OCI-LY7 (cell line): ENCODE data around the gene SPOCK1. TPM values are rescaled to one million over a fixed set of nuclear protein-coding genes. Genes with fewer than 3 reads are reported as not detected.

Source experiments
- BruUV-seq: library from RNA; stranded (reverse); fragments of 400-500 nt; replicated peaks from 2 replicates; lab custom pipeline; 2021; lab: Mats Ljungman, UMichigan
- CTCF ChIA-PET: fragments of 300-600 bp; sonication (Branson Sonifier 250); formaldehyde crosslinking; loops from one replicate; lab custom pipeline; 2022; ENCODE audit warnings: antibody characterized with exemption; ENCODE audit not compliant: unreplicated experiment; lab: Charles Lee
- POLR2A ChIA-PET: fragments of 300-600 bp; sonication (Branson Sonifier 250); formaldehyde crosslinking; loops from one replicate; lab custom pipeline; 2022; ENCODE audit warnings: antibody characterized with exemption; lab: Charles Lee
- DNase-seq: peaks from one replicate; pipeline ENCODE4 v3.0.0-alpha.2; 2015; ENCODE audit warnings: low spot score
- H2AFZ ChIP-seq: fragments of 200-600 bp; sonication (generic), shearing (Covaris generic); 2 replicates; pipeline ENCODE4 v1.6.1; 2014; ENCODE audit warnings: mild to moderate bottlenecking, antibody characterized with exemption, low read length, moderate library complexity
- H3K27ac ChIP-seq: fragments of 200-600 bp; sonication (generic); 2 replicates; pipeline ENCODE4 v1.5.1; 2014; ENCODE audit warnings: mixed run types, low read depth, mild to moderate bottlenecking, moderate library complexity, low read length, inconsistent platforms; ENCODE audit not compliant: poor library complexity, severe bottlenecking
- H3K36me3 ChIP-seq: fragments of 200-600 bp; sonication (generic); 2 replicates; pipeline ENCODE4 v1.6.1; 2014; ENCODE audit warnings: mild to moderate bottlenecking, antibody characterized with exemption, low read length, moderate library complexity, mixed read lengths; ENCODE audit not compliant: insufficient read depth
- H3K4me1 ChIP-seq: fragments of 200-600 bp; sonication (generic); 2 replicates; pipeline ENCODE4 v1.5.1; 2014; ENCODE audit warnings: mild to moderate bottlenecking, low read length; ENCODE audit not compliant: insufficient read depth, poor library complexity, severe bottlenecking
- H3K4me2 ChIP-seq: fragments of 200-600 bp; sonication (generic); 2 replicates; pipeline ENCODE4 v1.6.1; 2014; ENCODE audit warnings: mild to moderate bottlenecking, low read length
- H3K4me3 ChIP-seq: fragments of 200-600 bp; sonication (generic); 2 replicates; pipeline ENCODE4 v1.5.1; 2014; ENCODE audit warnings: mild to moderate bottlenecking, low read depth, low read length; ENCODE audit not compliant: poor library complexity, severe bottlenecking
- H3K79me2 ChIP-seq: fragments of 200-600 bp; sonication (generic); 2 replicates; pipeline ENCODE4 v1.6.1; 2016; ENCODE audit warnings: low read depth, mild to moderate bottlenecking, low read length, moderate library complexity, mixed read lengths; ENCODE audit not compliant: insufficient read depth
- H3K9me2 ChIP-seq: fragments of 200-600 bp; sonication (generic); 2 replicates; pipeline ENCODE4 v1.6.1; 2016; ENCODE audit warnings: mild to moderate bottlenecking, low read length, mixed read lengths; ENCODE audit not compliant: insufficient read depth
- H3K9me3 ChIP-seq: fragments of 200-600 bp; sonication (generic); 2 replicates; pipeline ENCODE4 v1.6.1; 2014; ENCODE audit warnings: mild to moderate bottlenecking, mixed run types, low read length, mixed read lengths
- H4K20me1 ChIP-seq: fragments of 200-600 bp; sonication (generic); 2 replicates; pipeline ENCODE4 v1.6.1; 2014; ENCODE audit warnings: mild to moderate bottlenecking, antibody characterized with exemption, low read length, moderate library complexity, mixed read lengths; ENCODE audit not compliant: insufficient read depth
- CTCF ChIP-seq: fragments of 200-600 bp; sonication (generic); conservative IDR thresholded peaks from 2 replicates; pipeline ENCODE4 v1.5.1; 2014; ENCODE audit warnings: mild to moderate bottlenecking, antibody characterized with exemption, low read length, moderate library complexity, mixed read lengths
- EZH2phosphoT487 ChIP-seq: fragments of 200-600 bp; sonication (generic); IDR thresholded peaks from 2 replicates; pipeline ENCODE4 v1.6.1; 2018; ENCODE audit warnings: low read depth, borderline replicate concordance, mild to moderate bottlenecking, mixed run types, antibody characterized with exemption, low read length, moderate library complexity, mixed read lengths
- intact Hi-C: fragments of 100-400 bp; cut with micrococcal nuclease; formaldehyde crosslinking; loops from one replicate; pipeline ENCODE4 v1.10.0; 2022; ENCODE audit not compliant: unreplicated experiment
- total RNA-seq, 2 experiments: library from RNA; depleted of rRNA in 1 of 2; stranded (reverse); fragments of >200 nt in 1 of 2; shearing (Covaris generic) in 1 of 2; gene quantifications; 2 replicates each; pipeline ENCODE4 v1.2.3, GENCODE V29; 2014 to 2022

The SPOCK1 gene
- total RNA-seq, 2 experiments from 2014 or later: 0.29 to 1.5 TPM

DNA sequence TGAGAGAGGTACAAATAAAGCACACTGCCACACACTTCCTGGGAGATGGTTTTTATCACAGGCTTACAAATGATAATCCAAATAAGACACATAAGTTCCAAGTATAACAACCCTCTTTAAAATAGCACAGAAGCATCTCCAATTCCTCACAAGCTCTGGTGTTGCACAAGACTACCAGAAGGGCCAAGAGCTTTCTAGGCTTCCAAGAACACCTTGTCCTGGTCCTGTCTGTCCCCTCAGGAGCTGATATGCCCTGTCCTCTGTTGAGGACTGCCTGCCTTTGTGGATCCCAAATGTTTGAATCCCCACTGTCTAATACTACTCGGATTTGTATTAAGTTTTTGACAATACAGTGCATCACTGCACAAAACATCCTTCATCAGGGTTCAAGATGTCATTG lies 110.1 kb downstream of the SPOCK1 start:
- H4K20me1 ChIP-seq: no peaks in the 10 kb centered on the region
- no peaks in the 10 kb centered on the region for H3K9me3 ChIP-seq
- H3K9me2 ChIP-seq: no peaks in the 10 kb centered on the region
- TF ChIP-seq EZH2phosphoT487 (no peak), CTCF (no peak)
- H3K36me3 ChIP-seq: no peaks in the 10 kb centered on the region
- no peak for DNase-seq
- POLR2A ChIA-PET: interaction anchor here (0.6 to 0.7 kb wide), 2 partner anchors 14 to 567 kb away, joined by 3 to 4 read pairs; no protein-coding TSS in a partner anchor
- no peak overlapping the region for H3K4me3 ChIP-seq
- no TSS peak for BruUV-seq
- no peaks in the 10 kb centered on the region for H3K79me2 ChIP-seq
- intact Hi-C loops: no loop called here
- H3K4me1 ChIP-seq: no peaks in the 10 kb centered on the region
- CTCF ChIA-PET: no interaction called here
- no peak overlapping the region for H3K4me2 ChIP-seq
- no peak overlapping the region for H3K27ac ChIP-seq
- no peak overlapping the region for H2AFZ ChIP-seq

GRCh38 chr5:137385064-137385463 lies 114.1 kb downstream of the SPOCK1 start:
- DNase-seq: no peak
- BruUV-seq: no TSS peak
- TF ChIP-seq CTCF (no peak), EZH2phosphoT487 (no peak)
- H3K9me2 ChIP-seq: no peaks in the 10 kb centered on the region
- H3K4me3 ChIP-seq: no peak overlapping the region
- no peaks in the 10 kb centered on the region for H3K9me3 ChIP-seq
- no peak overlapping the region for H2AFZ ChIP-seq
- ChIA-PET CTCF (no interaction called here), POLR2A (no interaction called here)
- intact Hi-C loops: no loop called here
- no peaks in the 10 kb centered on the region for H3K4me1 ChIP-seq
- H3K79me2 ChIP-seq: no peaks in the 10 kb centered on the region
- no peak overlapping the region for H3K27ac ChIP-seq
- no peaks in the 10 kb centered on the region for H3K36me3 ChIP-seq
- H4K20me1 ChIP-seq: no peaks in the 10 kb centered on the region
- no peak overlapping the region for H3K4me2 ChIP-seq

DNA sequence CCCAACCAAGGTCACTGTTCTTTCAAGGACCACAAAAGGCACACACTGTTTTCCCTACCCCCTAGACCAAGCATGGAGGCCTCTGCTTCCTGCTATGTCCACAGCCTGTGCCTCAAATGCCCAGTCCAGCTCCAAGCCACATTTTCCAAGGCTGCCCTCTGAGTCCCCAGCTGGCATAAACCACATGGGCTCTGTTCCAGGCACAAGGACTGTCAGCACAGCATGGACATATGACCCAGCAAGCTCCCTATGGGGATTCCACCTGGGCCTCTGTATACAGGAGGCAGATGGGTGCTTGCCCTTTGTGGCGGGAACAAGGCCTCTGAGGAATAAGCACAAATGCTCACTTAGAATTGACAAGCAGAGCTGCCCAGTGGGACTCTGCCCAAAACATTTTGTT lies 115.2 kb downstream of the SPOCK1 start:
- ChIA-PET CTCF (no interaction called here), POLR2A (no interaction called here)
- intact Hi-C loops: no loop called here
- H3K9me2 ChIP-seq: no peaks in the 10 kb centered on the region
- DNase-seq: no peak
- TF ChIP-seq CTCF (no peak), EZH2phosphoT487 (no peak)
- H3K79me2 ChIP-seq: no peaks in the 10 kb centered on the region
- no peaks in the 10 kb centered on the region for H4K20me1 ChIP-seq
- no TSS peak for BruUV-seq
- H3K9me3 ChIP-seq: no peaks in the 10 kb centered on the region
- H3K4me3 ChIP-seq: no peak overlapping the region
- no peaks in the 10 kb centered on the region for H3K4me1 ChIP-seq
- no peak overlapping the region for H3K4me2 ChIP-seq
- no peaks in the 10 kb centered on the region for H3K36me3 ChIP-seq
- H2AFZ ChIP-seq: no peak overlapping the region
- H3K27ac ChIP-seq: no peak overlapping the region
